COLO829 (cell line): ENCODE data around the gene AEBP1.
"Not testable (repeated sequence)": the region's sequence is repeated elsewhere in the genome, so short reads cannot be mapped to it uniquely, and the experiment has no call there.

Source experiments
- DNase-seq: peaks from one replicate; pipeline ENCODE4 v3.0.0; 2012; ENCODE audit warnings: low spot score

AEBP1 gene

GRCh38 chr7:44117801-44118429, 13.8 kb downstream of the AEBP1 start:
- DNase-seq, result no peak

DNA sequence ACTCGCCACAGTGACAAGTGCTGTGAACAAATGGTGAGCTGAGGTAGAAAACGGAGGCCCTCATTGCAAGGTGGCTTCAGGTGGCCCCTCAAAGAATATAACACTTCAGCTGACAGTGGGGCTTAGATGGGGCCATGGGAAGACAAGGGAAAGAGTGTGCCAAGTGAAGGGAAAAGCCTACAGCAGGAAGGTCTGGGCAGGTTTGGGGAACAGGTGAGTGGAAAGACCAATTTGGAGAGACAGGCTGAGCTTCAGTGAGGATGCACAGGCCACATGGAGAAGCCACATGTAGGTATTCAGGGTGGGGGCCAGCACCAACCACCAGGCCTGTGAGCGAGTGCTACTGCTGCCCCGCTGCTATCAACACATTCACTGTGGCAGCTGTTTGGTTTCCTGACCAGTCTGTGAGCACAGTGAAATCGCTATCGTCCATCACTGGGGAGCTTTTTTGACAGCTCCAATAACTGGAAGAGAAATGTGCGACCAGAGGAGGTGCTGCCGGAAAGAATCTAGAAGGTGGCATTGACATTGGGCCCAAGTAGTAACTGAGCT, 15.8 kb downstream of the AEBP1 start:
- DNase-seq, result no peak

- no peak for DNase-seq
Observed at GRCh38 chr7:44120395-44120794, 16.2 kb downstream of the AEBP1 start.

DNA sequence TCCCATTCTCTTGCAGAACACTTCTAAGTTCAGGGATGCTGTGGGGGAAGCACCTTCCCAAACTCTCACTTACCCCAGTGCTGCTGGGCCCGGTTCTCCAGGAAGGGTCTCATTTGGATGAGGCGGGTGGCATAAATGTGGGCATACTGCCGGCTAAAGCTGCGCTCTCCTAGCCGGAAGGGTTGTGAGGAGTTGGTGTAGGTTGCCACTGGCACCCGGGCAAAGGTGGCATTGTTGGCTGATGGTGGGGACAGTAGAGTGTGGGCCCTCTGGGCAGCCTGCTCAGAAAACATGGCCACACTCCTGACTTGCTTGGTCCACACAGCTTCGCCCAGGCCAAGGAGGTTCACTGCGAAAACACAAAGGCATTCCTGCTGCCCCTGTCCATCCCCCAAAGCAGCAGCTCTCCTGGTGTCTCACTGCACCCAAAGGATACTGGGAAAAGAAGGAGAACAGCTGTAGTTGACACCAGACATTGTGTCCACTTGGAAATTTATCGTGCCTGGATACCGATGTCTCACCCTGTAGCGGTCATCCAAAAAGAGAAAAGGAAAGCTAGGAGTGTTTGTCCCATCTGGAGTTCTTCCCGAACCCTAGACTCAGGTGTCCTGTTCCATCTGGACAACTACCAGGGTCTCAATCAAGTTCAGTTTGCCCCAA, 17.7 kb downstream of the AEBP1 start:
- no peak for DNase-seq

DNA sequence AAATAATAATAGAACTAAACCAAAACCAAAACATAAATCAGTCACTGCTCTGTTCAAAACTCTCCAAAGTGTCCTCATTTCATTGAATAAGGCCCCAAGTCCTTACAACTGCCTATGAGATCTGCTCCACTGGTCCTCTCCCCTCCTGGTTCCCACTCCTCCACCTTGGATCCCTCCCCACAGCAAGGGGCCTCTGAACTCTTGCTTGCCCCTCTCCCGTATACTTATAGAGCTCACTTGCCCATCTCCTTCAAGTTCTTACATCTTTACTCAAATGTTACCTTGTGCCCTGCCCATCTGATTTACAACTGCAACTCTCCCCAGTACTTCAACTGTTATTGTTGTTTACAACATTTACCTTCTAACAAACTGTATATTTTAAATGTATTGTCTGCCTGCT, 18.4 kb downstream of the AEBP1 start:
- DNase-seq, result peak; percentile 28

GRCh38 chr7:44123190-44124003, 19.3 kb downstream of the AEBP1 start, which contains the start of gene POLD2:
Gene POLD2, minus strand, starts transcription at chr7:44123548. Its CDS starts 1,495 bp downstream, at chr7:44122053.
- DNase-seq, result peak; percentile 99

- DNase-seq, result no peak
Observed at GRCh38 chr7:44124822-44125202, 20.7 kb downstream of the AEBP1 start.

GRCh38 chr7:44126574-44126973, 22.4 kb downstream of the AEBP1 start:
- DNase-seq, result not testable (repeated sequence)

DNA sequence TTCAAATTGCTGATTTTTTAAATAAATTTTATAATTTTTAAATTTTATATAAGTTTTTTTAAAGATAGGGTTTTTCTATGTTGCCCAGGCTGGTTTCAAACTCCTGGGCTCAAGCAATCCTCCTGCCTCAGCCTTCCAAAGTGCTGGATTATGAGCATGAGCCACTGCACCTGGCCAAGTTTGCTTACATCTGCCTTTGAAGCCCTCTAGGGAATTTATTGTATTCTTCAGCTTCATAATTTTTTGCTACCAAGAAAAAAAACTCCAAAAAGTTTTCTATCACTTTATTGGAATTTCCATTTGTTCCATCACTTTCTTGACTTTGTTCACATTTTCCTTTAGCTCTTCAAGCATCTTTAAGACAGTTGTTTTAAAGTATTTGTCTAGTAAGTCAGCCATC, 23.0 kb downstream of the AEBP1 start:
- DNase-seq, result no peak

GRCh38 chr7:44128721-44129582, 24.8 kb downstream of the AEBP1 start:
- no peak for DNase-seq

GRCh38 chr7:44131173-44132029, 27.3 kb downstream of the AEBP1 start:
- DNase-seq, result no peak

- DNase-seq, result no peak
Observed at GRCh38 chr7:44132039-44132438, 27.9 kb downstream of the AEBP1 start.

DNA sequence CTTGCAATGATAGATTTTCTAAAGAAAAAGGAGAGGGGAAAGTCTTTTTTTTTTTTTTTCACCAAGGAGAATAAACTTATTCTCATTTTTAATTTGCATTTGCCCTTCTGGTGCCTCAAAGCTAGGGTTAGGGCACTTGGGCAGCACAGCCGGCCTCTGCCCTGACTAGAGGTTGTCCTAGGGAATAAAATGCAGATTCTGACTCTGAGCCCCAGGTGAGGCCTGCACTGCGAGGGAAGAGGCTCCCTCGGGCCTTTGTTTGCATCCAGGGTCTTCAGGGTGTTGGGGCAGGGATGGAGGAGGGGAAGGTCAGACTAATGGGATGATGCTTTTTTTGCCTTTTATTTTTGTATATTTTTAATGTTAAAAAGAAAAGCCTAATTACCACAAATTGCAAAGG, 29.1 kb downstream of the AEBP1 start:
- DNase-seq, result no peak

DNA sequence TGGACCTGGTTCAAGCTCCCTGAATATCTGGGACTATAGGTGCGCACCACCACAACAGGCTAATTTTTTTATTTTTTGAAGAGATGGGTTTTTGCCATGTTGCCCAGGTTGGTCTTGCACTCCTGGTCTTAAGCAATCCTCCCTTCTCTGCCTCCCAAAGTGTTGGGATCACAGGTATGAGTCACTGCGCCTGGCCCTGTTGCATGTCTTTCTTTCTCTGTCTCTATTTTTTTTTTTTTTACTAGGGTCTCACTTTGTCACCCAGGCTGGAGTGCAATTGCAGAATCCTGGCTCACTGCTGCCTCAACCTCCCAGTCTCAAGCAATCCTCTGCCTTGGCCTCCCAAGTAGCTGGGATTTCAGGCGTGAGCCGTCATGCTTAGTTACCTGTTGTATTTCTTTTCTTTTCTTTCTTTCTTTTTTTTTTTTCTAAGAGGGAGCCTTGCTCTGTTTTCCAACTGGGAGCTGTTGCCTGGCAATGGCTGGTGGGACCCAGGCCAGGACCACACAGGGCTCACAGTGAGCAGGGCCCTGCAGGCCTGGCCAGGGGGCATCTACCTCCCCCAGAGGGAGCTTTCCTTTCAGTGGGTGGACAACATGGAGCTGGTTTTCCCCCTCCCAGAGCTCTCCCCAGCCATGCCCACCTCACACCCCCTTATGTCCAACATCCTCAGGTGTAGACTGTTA, 30.9 kb downstream of the AEBP1 start:
- no peak for DNase-seq

DNA sequence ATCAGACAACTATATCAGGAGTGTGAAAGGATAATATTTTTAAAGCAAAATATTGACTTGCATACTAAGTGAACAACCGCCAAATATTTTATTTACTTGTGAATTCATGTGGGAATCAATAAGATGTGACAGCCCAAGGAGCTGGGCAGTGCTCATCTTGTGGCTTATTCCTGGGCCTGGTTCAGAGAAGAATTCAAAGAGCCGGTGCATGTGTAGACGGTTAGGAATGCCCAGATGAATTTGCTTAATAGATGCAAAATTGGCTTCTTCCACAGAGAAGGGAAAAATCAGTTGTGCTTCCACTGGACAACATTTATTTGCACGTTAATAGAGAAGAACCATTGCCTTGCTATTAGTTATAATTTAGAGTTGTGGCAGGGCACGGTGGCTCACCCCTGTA, 32.6 kb downstream of the AEBP1 start:
- DNase-seq, result no peak

DNA sequence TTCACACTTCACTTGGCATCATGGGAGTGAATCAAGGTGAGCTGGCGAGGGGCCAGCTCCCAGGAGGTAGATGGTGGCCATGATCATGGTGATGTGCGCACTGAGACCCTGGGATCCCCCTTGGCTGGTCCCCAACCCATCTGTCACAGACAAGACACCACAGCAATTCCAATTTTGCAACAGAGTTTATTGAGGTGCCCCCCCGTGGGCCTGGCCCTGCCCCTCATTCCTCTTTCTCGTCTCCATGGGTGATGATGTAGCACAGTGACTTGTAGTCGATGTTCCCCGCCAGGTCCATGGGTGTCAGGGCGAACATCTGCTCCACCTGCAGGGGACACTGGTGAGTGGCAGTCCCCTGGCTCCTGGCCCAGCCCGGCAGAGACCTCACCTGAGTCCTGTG, 34.6 kb downstream of the AEBP1 start:
- no peak for DNase-seq

DNA sequence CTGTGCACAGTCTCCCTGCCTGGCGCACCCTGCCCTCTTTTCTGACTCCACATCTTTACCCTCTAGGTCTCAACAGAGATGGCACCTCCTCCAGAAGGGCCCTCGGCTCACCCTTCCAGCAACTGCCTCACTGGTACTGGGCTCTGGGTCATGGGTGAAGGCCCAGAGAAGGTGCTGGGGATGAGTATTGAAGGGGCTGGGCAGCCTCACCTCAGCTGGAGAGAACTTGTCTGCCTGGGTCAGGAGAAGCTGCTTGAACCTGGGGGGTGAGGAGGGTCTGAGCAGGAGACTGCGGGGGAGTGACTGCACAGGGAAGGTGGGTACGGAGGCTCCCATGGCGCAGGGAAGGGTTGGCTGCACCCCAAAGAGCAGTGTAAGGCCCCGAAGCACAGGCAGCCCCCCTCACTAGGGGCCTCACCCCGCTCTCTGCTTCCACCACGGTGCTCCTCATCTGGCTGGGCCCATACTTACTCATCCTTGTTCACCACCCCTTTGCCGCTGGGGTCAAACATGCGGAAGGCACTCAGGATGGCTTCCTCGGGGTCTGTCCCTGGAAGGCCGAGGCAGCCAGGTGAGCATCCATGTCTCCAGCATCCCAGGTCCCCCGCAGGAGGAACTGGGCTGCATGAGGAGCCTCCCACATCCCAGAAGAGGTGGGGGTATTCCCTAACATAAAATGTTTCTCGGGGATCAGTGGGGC, 35.3 kb downstream of the AEBP1 start:
- no peak for DNase-seq

DNA sequence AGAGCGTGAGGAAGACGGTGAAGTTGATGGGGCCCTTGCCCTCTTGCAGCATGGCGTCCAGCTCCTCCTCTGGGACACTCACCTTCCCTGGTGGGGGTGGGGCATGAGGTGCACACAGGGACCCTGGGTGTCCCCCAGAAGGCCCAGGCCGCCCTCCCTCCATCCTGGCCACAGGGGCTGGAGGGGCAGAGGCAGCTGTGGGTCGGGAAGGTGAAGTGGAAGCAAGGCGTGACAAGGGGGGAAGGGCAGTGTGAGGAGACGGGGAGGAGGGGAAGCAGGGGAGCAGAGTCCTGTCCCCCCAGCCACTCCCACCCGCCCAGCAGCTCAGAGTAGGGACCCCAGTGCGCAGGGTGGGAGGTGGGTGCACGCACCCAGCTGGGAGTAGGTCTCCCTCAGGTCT, 36.2 kb downstream of the AEBP1 start:
- DNase-seq, result no peak

DNA sequence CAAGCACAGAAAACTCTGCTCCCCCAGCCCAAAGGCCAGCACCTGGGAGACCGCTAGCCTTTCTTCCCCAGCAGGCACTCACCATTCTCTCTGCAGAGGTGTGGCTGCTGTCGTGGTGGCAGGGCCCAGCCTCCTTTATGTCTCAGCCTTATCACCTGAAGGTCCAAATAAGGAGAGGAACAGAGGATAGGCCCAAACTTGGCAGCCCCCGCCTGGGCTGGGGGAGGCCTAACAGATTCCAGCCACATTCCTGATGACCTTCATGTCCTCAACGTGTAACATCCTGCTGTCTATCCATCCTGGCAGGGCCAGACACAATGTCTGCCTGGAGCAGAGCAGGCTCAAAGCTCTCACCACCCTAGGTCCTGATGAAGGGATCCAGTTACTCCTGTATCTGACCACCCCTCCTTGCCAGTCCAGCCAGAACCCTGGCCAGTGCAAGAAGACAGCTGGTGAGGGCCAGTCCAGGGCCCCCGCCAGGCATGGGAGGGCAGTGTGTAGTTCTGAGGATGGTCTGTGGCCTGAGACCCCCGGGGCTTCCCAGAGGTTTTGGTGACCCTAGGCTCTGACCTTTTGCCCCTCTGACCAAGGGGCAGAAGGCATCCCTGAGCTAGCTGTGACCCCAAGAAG, 37.2 kb downstream of the AEBP1 start, which contains the start of gene MYL7:
MYL7 (minus strand) TSS at position 112 of the 630 bp plus-strand sequence; CDS start at position 85, 27 bp downstream.
- no peak for DNase-seq
